ENCODE data around the gene MALT1.
"Not testable (repeated sequence)": the region's sequence is repeated elsewhere in the genome, so short reads cannot be mapped to it uniquely, and the experiment has no call there.

Gene MALT1

GRCh38 chr18:58732471-58732870 is 61.2 kb downstream of the MALT1 start:
- DNase-seq (ENCODE audit: low read depth): no peak

- no peak for DNase-seq (ENCODE audit: low read depth)
These were observed 62.6 kb downstream of the MALT1 start for GRCh38 chr18:58733866-58734265.

- no peak for DNase-seq (ENCODE audit: low read depth)
These were observed 67.1 kb downstream of the MALT1 start for GRCh38 chr18:58738322-58738721.

GRCh38 chr18:58745914-58746313 is 74.6 kb downstream of the MALT1 start:
- DNase-seq (ENCODE audit: low read depth): no peak

GRCh38 chr18:58748899-58749595 is 77.8 kb downstream of the MALT1 start:
- DNase-seq (ENCODE audit: low read depth): no peak

- DNase-seq (ENCODE audit: low read depth): peak; percentile 50
These were observed 82.7 kb downstream of the MALT1 start for GRCh38 chr18:58753976-58754375.

- DNase-seq (ENCODE audit: low read depth): no peak
These were observed 83.3 kb downstream of the MALT1 start for GRCh38 chr18:58754544-58755068.

- no peak for DNase-seq (ENCODE audit: low read depth)
These were observed 84.2 kb downstream of the MALT1 start for GRCh38 chr18:58755304-58756010.

- no peak for DNase-seq (ENCODE audit: low read depth)
These were observed 84.9 kb downstream of the MALT1 start for GRCh38 chr18:58756148-58756547.

- no peak for DNase-seq (ENCODE audit: low read depth)
These were observed 85.5 kb downstream of the MALT1 start for GRCh38 chr18:58756596-58757240.

GRCh38 chr18:58757351-58757750 is 86.1 kb downstream of the MALT1 start:
- DNase-seq (ENCODE audit: low read depth): not testable (repeated sequence)

GRCh38 chr18:58758046-58758445 is 86.8 kb downstream of the MALT1 start:
- DNase-seq (ENCODE audit: low read depth): no peak

GRCh38 chr18:58758606-58759005 is 87.3 kb downstream of the MALT1 start:
- DNase-seq (ENCODE audit: low read depth): no peak

- DNase-seq (ENCODE audit: low read depth): no peak
These were observed 90.1 kb downstream of the MALT1 start for GRCh38 chr18:58761241-58761969.

- DNase-seq (ENCODE audit: low read depth): no peak
These were observed 90.9 kb downstream of the MALT1 start for GRCh38 chr18:58761970-58762780.

- peak; percentile 50 for DNase-seq (ENCODE audit: low read depth)
These were observed 91.5 kb downstream of the MALT1 start for GRCh38 chr18:58762781-58763171.

- no peak for DNase-seq (ENCODE audit: low read depth)
These were observed 94.9 kb downstream of the MALT1 start for GRCh38 chr18:58766164-58766563.

GRCh38 chr18:58766946-58767345 is 95.7 kb downstream of the MALT1 start:
- no peak for DNase-seq (ENCODE audit: low read depth)

GRCh38 chr18:58768293-58768974 is 97.2 kb downstream of the MALT1 start:
- DNase-seq (ENCODE audit: low read depth): peak; percentile 46

- no peak for DNase-seq (ENCODE audit: low read depth)
These were observed 98.1 kb downstream of the MALT1 start for GRCh38 chr18:58769321-58769720.

GRCh38 chr18:58770601-58771000 is 99.3 kb downstream of the MALT1 start:
- DNase-seq (ENCODE audit: low read depth): no peak

Data from amniotic epithelial cell (primary cell).